Gastroesophageal sphincter (tissue), 3 donors: Measurements from ENCODE around the gene TMEM175.

ENCODE experiments used
- CTCF ChIP-seq, 4 experiments: fragments of 200-600 bp in 2 of 4; fragments of 450-650 bp in 2 of 4; sonication (generic) in 1 of 4; IDR thresholded peaks; one replicate each; pipeline ENCODE4 v1.5.1; 2017 to 2019; ENCODE audit warnings: antibody characterized with exemption in 4 of 4, mild to moderate bottlenecking in 2 of 4, moderate library complexity in 2 of 4
- EP300 ChIP-seq: sonication (generic); formaldehyde crosslinking; IDR thresholded peaks from one replicate; pipeline ENCODE4 v1.6.1; 2017; ENCODE audit warnings: antibody characterized with exemption, mild to moderate bottlenecking
- POLR2A ChIP-seq, 2 donors: fragments of 450-650 bp; IDR thresholded peaks; one replicate each; pipeline ENCODE4 v1.6.1; 2017; ENCODE audit warnings: antibody characterized with exemption in 2 of 2, mild to moderate bottlenecking in 2 of 2, moderate library complexity in 1 of 2
- POLR2AphosphoS5 ChIP-seq: sonication (generic); formaldehyde crosslinking; IDR thresholded peaks from one replicate; pipeline ENCODE4 v1.6.1; 2017; ENCODE audit warnings: antibody characterized with exemption

DNA sequence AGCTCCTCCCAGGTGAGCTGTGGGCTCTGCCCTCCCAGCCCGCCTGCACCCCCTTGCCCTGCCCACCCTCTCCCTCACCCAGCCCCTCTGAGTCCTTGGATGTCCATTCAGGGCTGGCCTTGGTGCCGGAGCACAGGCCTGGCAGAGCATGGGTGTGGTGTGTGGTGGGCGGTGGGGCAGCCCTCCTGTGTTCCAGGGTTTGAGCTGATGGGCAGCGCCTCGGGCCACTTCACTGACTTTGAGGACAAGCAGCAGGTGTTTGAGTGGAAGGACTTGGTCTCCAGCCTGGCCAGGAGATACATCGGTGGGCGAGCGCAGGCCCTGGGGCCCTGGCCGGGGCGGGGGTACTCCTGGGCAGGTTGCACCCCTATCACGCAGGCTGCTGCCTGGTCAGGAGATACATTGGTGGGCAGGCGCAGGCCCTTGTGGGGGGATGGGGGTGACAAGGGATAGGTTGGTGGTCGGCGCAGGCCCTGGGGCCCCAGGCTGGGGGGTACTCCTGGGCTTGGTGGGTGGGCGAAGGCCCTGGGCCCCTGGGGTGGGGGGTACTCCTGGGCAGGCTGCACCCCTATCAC is 68.5 kb downstream of the TMEM175 start:
- TF ChIP-seq CTCF (IDR thresholded peaks at IDR 0.05) (no peak), POLR2A (IDR thresholded peaks at IDR 0.05) (no peak), POLR2AphosphoS5 (no peak), EP300 (no peak)
